ENCODE measurements around the gene SLC34A3.

SLC34A3 gene

DNA sequence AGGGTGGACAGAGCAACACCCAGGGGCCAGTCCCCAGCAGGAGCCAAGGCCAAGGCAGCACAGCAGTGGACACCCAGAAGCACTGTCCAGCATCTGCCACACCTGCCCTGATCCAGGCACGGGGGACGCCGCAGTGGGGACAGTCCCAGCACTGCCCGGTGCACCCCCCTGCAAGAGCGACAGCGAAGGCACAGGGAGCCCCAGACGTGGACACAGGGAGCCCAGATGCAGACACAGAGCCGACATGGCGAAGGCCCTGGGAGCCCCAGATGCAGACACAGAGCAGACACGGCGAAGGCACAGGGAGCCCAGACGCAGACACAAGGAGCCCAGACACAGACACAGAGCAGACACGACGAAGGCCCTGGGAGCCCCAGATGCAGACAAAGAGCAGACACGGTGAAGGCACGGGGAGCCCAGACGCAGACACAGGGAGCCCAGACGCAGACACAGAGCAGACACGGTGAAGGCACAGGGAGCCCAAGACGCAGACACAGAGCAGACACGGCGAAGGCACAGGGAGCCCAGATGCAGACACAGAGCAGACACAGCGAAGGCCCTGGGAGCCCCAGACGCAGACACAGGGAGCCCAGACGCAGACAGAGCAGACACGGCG, 46.6 kb upstream of the SLC34A3 start:
- no peaks in the 10 kb centered on the region for H4K20me1 ChIP-seq (ENCODE audit: insufficient read depth, low read length)
- no peaks in the 10 kb centered on the region for H3F3A ChIP-seq (ENCODE audit: insufficient read depth, low read length)
- H3K9me2 ChIP-seq (ENCODE audit: low read depth, low read length) = no peaks in the 10 kb centered on the region
- H3K9me3 ChIP-seq (ENCODE audit: low read length) = no peaks in the 10 kb centered on the region
- no peaks in the 10 kb centered on the region for H3K27me3 ChIP-seq (ENCODE audit: insufficient read depth, low read length)
- H3K27ac ChIP-seq (ENCODE audit: low read depth, low read length, poor library complexity, severe bottlenecking) = no peak overlapping the region
- peaks cover 45% of the 10 kb centered on the region for H3K36me3 ChIP-seq (ENCODE audit: insufficient read depth, low read length)
- no peak overlapping the region for H2AFZ ChIP-seq (ENCODE audit: low read length)
- H3K4me3 ChIP-seq (ENCODE audit: low read depth, low read length, poor library complexity, severe bottlenecking) = no peak overlapping the region
- H3K4me2 ChIP-seq (ENCODE audit: low read length) = no peak overlapping the region
- peaks cover 21% of the 10 kb centered on the region for H3K4me1 ChIP-seq (ENCODE audit: insufficient read depth, low read length, severe bottlenecking)
- TF ChIP-seq, protein P1, sequence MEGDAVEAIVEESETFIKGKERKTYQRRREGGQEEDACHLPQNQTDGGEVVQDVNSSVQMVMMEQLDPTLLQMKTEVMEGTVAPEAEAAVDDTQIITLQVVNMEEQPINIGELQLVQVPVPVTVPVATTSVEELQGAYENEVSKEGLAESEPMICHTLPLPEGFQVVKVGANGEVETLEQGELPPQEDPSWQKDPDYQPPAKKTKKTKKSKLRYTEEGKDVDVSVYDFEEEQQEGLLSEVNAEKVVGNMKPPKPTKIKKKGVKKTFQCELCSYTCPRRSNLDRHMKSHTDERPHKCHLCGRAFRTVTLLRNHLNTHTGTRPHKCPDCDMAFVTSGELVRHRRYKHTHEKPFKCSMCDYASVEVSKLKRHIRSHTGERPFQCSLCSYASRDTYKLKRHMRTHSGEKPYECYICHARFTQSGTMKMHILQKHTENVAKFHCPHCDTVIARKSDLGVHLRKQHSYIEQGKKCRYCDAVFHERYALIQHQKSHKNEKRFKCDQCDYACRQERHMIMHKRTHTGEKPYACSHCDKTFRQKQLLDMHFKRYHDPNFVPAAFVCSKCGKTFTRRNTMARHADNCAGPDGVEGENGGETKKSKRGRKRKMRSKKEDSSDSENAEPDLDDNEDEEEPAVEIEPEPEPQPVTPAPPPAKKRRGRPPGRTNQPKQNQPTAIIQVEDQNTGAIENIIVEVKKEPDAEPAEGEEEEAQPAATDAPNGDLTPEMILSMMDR (IDR thresholded peaks at IDR 0.05; ENCODE audit: low read length) = no peak
- TF ChIP-seq EZH2 (IDR thresholded peaks at IDR 0.05; ENCODE audit: borderline replicate concordance, low read length) = no peak
- no peak overlapping the region for H3K9ac ChIP-seq (ENCODE audit: low read length)
- peaks cover 4% of the 10 kb centered on the region for H3K79me2 ChIP-seq (ENCODE audit: insufficient read depth, low read length)

DNA sequence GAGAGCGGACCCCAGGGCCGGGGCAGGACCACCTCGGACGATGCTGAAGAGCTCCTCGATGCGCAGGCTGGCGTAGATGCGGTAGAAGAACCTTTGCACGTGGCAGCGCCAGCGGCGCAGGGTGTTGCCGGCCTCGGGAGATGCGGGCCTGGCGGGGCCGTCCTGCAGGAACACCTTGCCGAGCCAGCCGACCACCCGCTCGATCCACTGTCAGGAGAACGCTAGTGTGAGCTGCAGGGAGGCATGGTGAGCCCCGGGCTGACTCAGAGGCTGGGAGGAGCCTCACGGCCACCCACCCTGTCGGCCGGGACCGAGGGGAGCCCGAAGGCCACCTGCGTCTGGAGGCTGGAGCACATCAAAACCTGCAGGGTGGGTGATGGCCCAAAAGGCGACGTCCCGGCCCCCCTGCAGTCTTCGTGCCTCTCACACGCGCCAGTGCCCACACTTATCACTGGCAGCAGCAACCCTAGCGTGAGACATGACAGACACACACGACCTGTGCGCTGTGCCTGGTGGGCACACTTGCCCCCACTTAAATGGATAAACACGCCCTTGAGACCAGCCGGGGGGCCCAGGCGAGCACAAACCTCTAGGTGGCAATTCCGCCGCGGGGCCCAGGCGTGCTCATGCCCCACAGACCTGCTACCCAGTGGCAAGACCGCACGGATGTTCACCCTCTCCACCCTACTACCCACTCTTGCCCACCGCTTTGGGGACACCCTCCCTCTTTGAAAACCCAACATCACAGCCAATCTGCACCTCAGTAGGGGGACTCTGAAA, 45.6 kb upstream of the SLC34A3 start:
- Histone ChIP-seq H3F3A (ENCODE audit: insufficient read depth, low read length) (no peaks in the 10 kb centered on the region), H3K4me3 (ENCODE audit: low read depth, low read length, poor library complexity, severe bottlenecking) (no peak overlapping the region), H3K4me2 (ENCODE audit: low read length) (no peak overlapping the region), H3K27ac (ENCODE audit: low read depth, low read length, poor library complexity, severe bottlenecking) (no peak overlapping the region), H3K9me2 (ENCODE audit: low read depth, low read length) (no peaks in the 10 kb centered on the region), H2AFZ (ENCODE audit: low read length) (no peak overlapping the region), H3K27me3 (ENCODE audit: insufficient read depth, low read length) (no peaks in the 10 kb centered on the region), H4K20me1 (ENCODE audit: insufficient read depth, low read length) (no peaks in the 10 kb centered on the region), H3K4me1 (ENCODE audit: insufficient read depth, low read length, severe bottlenecking) (peaks cover 30% of the 10 kb centered on the region), H3K9ac (ENCODE audit: low read length) (no peak overlapping the region), H3K79me2 (ENCODE audit: insufficient read depth, low read length) (peaks cover 4% of the 10 kb centered on the region), H3K9me3 (ENCODE audit: low read length) (no peaks in the 10 kb centered on the region), H3K36me3 (ENCODE audit: insufficient read depth, low read length) (peaks cover 41% of the 10 kb centered on the region)
- TF ChIP-seq EZH2 (IDR thresholded peaks at IDR 0.05; ENCODE audit: borderline replicate concordance, low read length) = no peak
- TF ChIP-seq, protein P1 (IDR thresholded peaks at IDR 0.05; ENCODE audit: low read length) = no peak

DNA sequence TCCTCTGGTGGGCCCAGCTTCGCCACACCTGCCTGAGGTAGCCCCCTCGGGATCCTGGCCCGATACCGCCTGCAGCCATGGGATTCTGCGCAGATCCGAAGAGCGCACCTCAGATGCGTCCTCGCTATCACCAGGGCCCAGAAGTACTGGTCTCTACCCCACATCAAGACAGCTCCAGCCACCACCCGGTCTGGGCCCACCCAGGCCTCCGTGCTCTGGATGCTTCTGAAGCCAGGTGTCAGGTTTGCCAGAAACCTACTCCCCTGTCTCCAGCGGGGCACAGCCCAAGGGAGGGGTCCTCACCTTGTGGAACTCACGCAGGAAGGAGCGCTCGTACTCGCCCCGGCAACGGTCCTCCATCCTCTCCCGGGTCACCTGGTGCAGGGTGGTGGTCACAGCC, 44.8 kb upstream of the SLC34A3 start:
- Histone ChIP-seq H3K4me1 (ENCODE audit: insufficient read depth, low read length, severe bottlenecking) (peaks cover 30% of the 10 kb centered on the region), H3K4me3 (ENCODE audit: low read depth, low read length, poor library complexity, severe bottlenecking) (no peak overlapping the region), H3K9ac (ENCODE audit: low read length) (no peak overlapping the region), H3K27ac (ENCODE audit: low read depth, low read length, poor library complexity, severe bottlenecking) (no peak overlapping the region), H3K36me3 (ENCODE audit: insufficient read depth, low read length) (peaks cover 41% of the 10 kb centered on the region), H3K9me2 (ENCODE audit: low read depth, low read length) (no peaks in the 10 kb centered on the region), H3K27me3 (ENCODE audit: insufficient read depth, low read length) (no peaks in the 10 kb centered on the region), H2AFZ (ENCODE audit: low read length) (no peak overlapping the region), H3K4me2 (ENCODE audit: low read length) (no peak overlapping the region), H3K9me3 (ENCODE audit: low read length) (no peaks in the 10 kb centered on the region), H3K79me2 (ENCODE audit: insufficient read depth, low read length) (peaks cover 4% of the 10 kb centered on the region), H4K20me1 (ENCODE audit: insufficient read depth, low read length) (no peaks in the 10 kb centered on the region), H3F3A (ENCODE audit: insufficient read depth, low read length) (no peaks in the 10 kb centered on the region)
- TF ChIP-seq, protein P1 (IDR thresholded peaks at IDR 0.05; ENCODE audit: low read length) = no peak
- no peak for TF ChIP-seq EZH2 (IDR thresholded peaks at IDR 0.05; ENCODE audit: borderline replicate concordance, low read length)
